Measurements from ENCODE around the gene PHACTR1. TPM values are rescaled to one million over a fixed set of nuclear protein-coding genes. Genes with fewer than 3 reads are reported as not detected.

Gene PHACTR1
- total and polyA plus RNA-seq, 9 of the 15 experiments (the other 6 are each of a cell fraction or from before 2014, with no cell fraction given), result 11.5 to 32.6 (median 22.0) TPM

- no peak for ATAC-seq
- Histone ChIP-seq H3K27ac (ENCODE audit: extremely low read depth, low read depth, low read length) (no peak overlapping the region), H3K79me2 (ENCODE audit: control insufficient read depth, insufficient read depth, low read length) (no peaks in the 10 kb centered on the region), H3K27me3 (ENCODE audit: control insufficient read depth in 2 of 2, insufficient read depth in 2 of 2, low read length in 2 of 2) (peaks cover 14 to 22% of the 10 kb centered on the region in 2 experiments; a peak in 4 of 5 replicates), H3K9me1 (ENCODE audit: control insufficient read depth, insufficient read depth, low read length) (no peaks in the 10 kb centered on the region), H3K9me3 (replicated peaks; ENCODE audit: control insufficient read depth, insufficient read depth, low read depth, low read length) (no peaks in the 10 kb centered on the region), H3K4me3 (no peak overlapping the region), H3K9ac (ENCODE audit: insufficient read depth in 1 of 2, low read depth in 2 of 2, low read length in 2 of 2) (no peak overlapping the region), H3K4me2 (ENCODE audit: insufficient read depth, low read length) (no peak overlapping the region), H3K4me1 (replicated peaks in 1 of 2; ENCODE audit: control insufficient read depth in 2 of 2, insufficient read depth in 2 of 2, low read length in 2 of 2) (no peaks in the 10 kb centered on the region), H4K20me1 (replicated peaks; ENCODE audit: control insufficient read depth, insufficient read depth, low read length) (0 out of 2 replicates have a peak, but pooled peaks cover 3% of the 10 kb centered on the region), H2AFZ (ENCODE audit: low read depth, low read length) (no peak overlapping the region), H3K36me3 (ENCODE audit: control insufficient read depth, insufficient read depth, low read length) (no peaks in the 10 kb centered on the region)
- no TSS peak for BruUV-seq (replicated peaks)
- DNase-seq (ENCODE audit: extremely low read depth in 1 of 4, low spot score in 3 of 4), result no peak
- FAIRE-seq, result no peak
- WGBS (ENCODE audit: insufficient coverage, low coverage, missing lambda C conversion rate), result 0% methylated on average over 2 of the region's 2 CpGs
- ChIA-PET CTCF (ENCODE audit: low intra/inter-chr PET ratio) (no interaction called here), POLR2A (interaction anchor here (0.8 kb wide), 1 partner anchor 1047 kb away, joined by 3 read pairs; no protein-coding TSS in a partner anchor)
- intact Hi-C loops (cut with micrococcal nuclease) (no loop called here), in situ Hi-C loops (cut with MboI) (no loop called here)
- TF ChIP-seq POLR2G (IDR thresholded peaks at IDR 0.05; ENCODE audit: low read depth, low read length) (no peak), FOXK1 (CRISPR knock-in tag; IDR thresholded peaks at IDR 0.05; ENCODE audit: borderline replicate concordance) (no peak), NR1H2 (CRISPR knock-in tag; IDR thresholded peaks at IDR 0.05) (no peak), CREB1 (IDR thresholded peaks at IDR 0.05) (no peak), CREB1 (CRISPR knock-in tag; IDR thresholded peaks at IDR 0.05) (no peak), THRA (IDR thresholded peaks at IDR 0.05) (no peak)
Measured at GRCh38 chr6:12974551-12974950, 258.0 kb downstream of the PHACTR1 start.
